IMR-90 (cell line): ENCODE results near the gene ADRA1B. TPM values are rescaled to one million over a fixed set of nuclear protein-coding genes. Genes with fewer than 3 reads are reported as not detected.

ENCODE experiments used
- ATAC-seq: fragments of 200-7000 bp; cut with Tn5 transposase; 2 replicates; pipeline ENCODE4 v1.9.1; 2020; ENCODE audit warnings: low read depth, mild to moderate bottlenecking, moderate library complexity
- BruUV-seq: library from RNA; stranded (reverse); fragments of 400-500 nt; replicated peaks from 2 replicates; lab custom pipeline; 2021; lab: Mats Ljungman, UMichigan
- CTCF ChIA-PET: fragments of 300-600 bp; formaldehyde crosslinking; extraction: SDS; loops from one replicate; lab custom pipeline; 2021; ENCODE audit warnings: antibody characterized with exemption; lab: Yijun Ruan, JAX
- POLR2A ChIA-PET: fragments of 300-600 bp; sonication (Branson Sonifier 250); formaldehyde crosslinking; loops from one replicate; lab custom pipeline; 2022; ENCODE audit warnings: antibody characterized with exemption; ENCODE audit not compliant: unreplicated experiment; lab: Charles Lee
- DNase-seq: peaks from one replicate; pipeline ENCODE4 v3.0.0; 2013
- H2AFZ ChIP-seq: replicated peaks from 2 replicates; pipeline ENCODE3; 2013; ENCODE audit warnings: low read length, mild to moderate bottlenecking; ENCODE audit not compliant: poor library complexity
- H2AK5ac ChIP-seq: 2 replicates; pipeline ENCODE4 v1.6.1; 2013; ENCODE audit warnings: low read depth, low read length, inconsistent platforms
- H2AK9ac ChIP-seq: replicated peaks from 2 replicates; pipeline ENCODE3; 2013; ENCODE audit warnings: mild to moderate bottlenecking, low read depth, low read length, moderate library complexity; ENCODE audit not compliant: poor library complexity
- H2BK120ac ChIP-seq: 2 replicates; pipeline ENCODE4 v1.6.1; 2013; ENCODE audit warnings: low read depth, low read length, inconsistent platforms
- H2BK15ac ChIP-seq: 3 replicates; pipeline ENCODE4 v1.6.1; 2013; ENCODE audit warnings: low read depth, low read length, inconsistent platforms
- H2BK20ac ChIP-seq: 2 replicates; pipeline ENCODE4 v1.6.1; 2013; ENCODE audit warnings: low read depth, mild to moderate bottlenecking, inconsistent platforms, low read length, moderate library complexity
- H2BK5ac ChIP-seq: 2 replicates; pipeline ENCODE4 v1.6.1; 2013; ENCODE audit warnings: mild to moderate bottlenecking, low read depth, low read length, inconsistent platforms; ENCODE audit not compliant: poor library complexity, severe bottlenecking
- H3K14ac ChIP-seq: replicated peaks from 2 replicates; pipeline ENCODE4 v1.6.1; 2013; ENCODE audit warnings: low read depth, low read length, inconsistent platforms
- H3K18ac ChIP-seq: 2 replicates; pipeline ENCODE4 v1.6.1; 2013; ENCODE audit warnings: low read depth, low read length, control low read depth
- H3K23ac ChIP-seq: 2 replicates; pipeline ENCODE4 v1.6.1; 2013; ENCODE audit warnings: low read depth, low read length, inconsistent platforms
- H3K27ac ChIP-seq: 2 replicates; pipeline ENCODE4 v1.5.1; 2013; ENCODE audit warnings: mild to moderate bottlenecking, control low read depth, low read length; ENCODE audit not compliant: insufficient read depth
- H3K27me3 ChIP-seq: 2 replicates; pipeline ENCODE4 v1.6.1; 2013; ENCODE audit warnings: low read length; ENCODE audit not compliant: control insufficient read depth, insufficient read depth
- H3K36me3 ChIP-seq: 2 replicates; pipeline ENCODE4 v1.6.1; 2013; ENCODE audit warnings: low read length, mixed read lengths; ENCODE audit not compliant: control insufficient read depth, insufficient read depth
- H3K4ac ChIP-seq: 2 replicates; pipeline ENCODE4 v1.6.1; 2013; ENCODE audit warnings: low read depth, low read length, inconsistent platforms
- H3K4me1 ChIP-seq: 2 replicates; pipeline ENCODE4 v1.6.1; 2013; ENCODE audit warnings: low read length, mixed read lengths; ENCODE audit not compliant: control insufficient read depth, insufficient read depth
- H3K4me2 ChIP-seq: 2 replicates; pipeline ENCODE4 v1.6.1; 2013; ENCODE audit warnings: low read depth, mild to moderate bottlenecking, control low read depth, low read length, moderate library complexity
- H3K4me3 ChIP-seq: 2 replicates; pipeline ENCODE4 v1.5.1; 2013; ENCODE audit warnings: low read depth, mild to moderate bottlenecking, control low read depth, low read length, moderate library complexity; ENCODE audit not compliant: insufficient read depth
- H3K56ac ChIP-seq: 2 replicates; pipeline ENCODE4 v1.6.1; 2013; ENCODE audit warnings: low read length, inconsistent platforms; ENCODE audit not compliant: insufficient read depth; ENCODE audit errors: extremely low read depth
- H3K79me1 ChIP-seq, 2 experiments: 2 replicates each; pipeline ENCODE4 v1.6.1; 2013; ENCODE audit warnings: low read length in 2 of 2, inconsistent platforms in 1 of 2, low read depth in 1 of 2
- H3K9ac ChIP-seq: 2 replicates; pipeline ENCODE4 v1.6.1; 2013; ENCODE audit warnings: low read depth, low read length, control low read depth
- H3K9me1 ChIP-seq: 2 replicates; pipeline ENCODE4 v1.6.1; 2013; ENCODE audit warnings: low read length, inconsistent platforms; ENCODE audit not compliant: insufficient read depth
- H3K9me3 ChIP-seq: 2 replicates; pipeline ENCODE4 v1.6.1; 2013; ENCODE audit warnings: low read length; ENCODE audit not compliant: control insufficient read depth, insufficient read depth
- H4K20me1 ChIP-seq: 2 replicates; pipeline ENCODE4 v1.6.1; 2013; ENCODE audit warnings: low read length, inconsistent platforms; ENCODE audit not compliant: insufficient read depth
- H4K5ac ChIP-seq: 2 replicates; pipeline ENCODE4 v1.6.1; 2013; ENCODE audit warnings: mild to moderate bottlenecking, low read depth, low read length, control low read depth
- H4K8ac ChIP-seq, 2 experiments: 2 replicates each; pipeline ENCODE4 v1.6.1; 2013; ENCODE audit warnings: low read depth in 2 of 2, low read length in 2 of 2, control low read depth in 1 of 2, inconsistent platforms in 1 of 2
- H4K91ac ChIP-seq: 2 replicates; pipeline ENCODE4 v1.6.1; 2013; ENCODE audit warnings: low read depth, low read length, inconsistent platforms; ENCODE audit not compliant: insufficient read depth
- BHLHE40 ChIP-seq: fragments of 150-350 bp; IDR thresholded peaks from 2 replicates; pipeline ENCODE4 v1.6.1; 2016; ENCODE audit warnings: mild to moderate bottlenecking, low read depth, low read length
- CEBPB ChIP-seq: IDR thresholded peaks from 2 replicates; pipeline ENCODE4 v1.6.1; 2012; ENCODE audit warnings: low read depth, low read length, improper control_type of control experiment
- CHD1 ChIP-seq: IDR thresholded peaks from 2 replicates; pipeline ENCODE4 v1.6.1; 2012; ENCODE audit warnings: low read depth, low read length, improper control_type of control experiment
- MAFK ChIP-seq: IDR thresholded peaks from 2 replicates; pipeline ENCODE4 v1.6.1; 2012; ENCODE audit warnings: low read depth, low read length, improper control_type of control experiment
- NFE2L2 ChIP-seq: fragments of 150-350 bp; IDR thresholded peaks from 2 replicates; pipeline ENCODE4 v1.6.1; 2016; ENCODE audit warnings: low read depth, mild to moderate bottlenecking, low read length
- POLR2A ChIP-seq: IDR thresholded peaks from 2 replicates; pipeline ENCODE4 v1.6.1; 2012; ENCODE audit warnings: mild to moderate bottlenecking, low read depth, low read length
- RAD21 ChIP-seq: IDR thresholded peaks from 2 replicates; pipeline ENCODE4 v1.6.1; 2012; ENCODE audit warnings: low read length, improper control_type of control experiment
- RCOR1 ChIP-seq: IDR thresholded peaks from 2 replicates; pipeline ENCODE4 v1.6.1; 2012; ENCODE audit warnings: mild to moderate bottlenecking, low read length, improper control_type of control experiment; ENCODE audit not compliant: insufficient replicate concordance
- SMC3 ChIP-seq: fragments of 150-350 bp; IDR thresholded peaks from 2 replicates; pipeline ENCODE4 v1.6.1; 2016; ENCODE audit warnings: low read depth, mild to moderate bottlenecking, antibody characterized with exemption, low read length, moderate library complexity
- WGBS, 2 experiments: methylation state at CpG; one replicate each; pipeline versions ENCODE4 v1.1.5 to v1.1.7; 2013; ENCODE audit warnings: missing lambda C conversion rate in 2 of 2; ENCODE audit not compliant: insufficient read length in 1 of 2; ENCODE audit errors: extremely low coverage in 2 of 2; 5-methylcytosine and 5-hydroxymethylcytosine counted together
- dilution Hi-C: fragments of 300-500 bp; cut with HindIII; formaldehyde crosslinking; loops from one replicate; pipeline ENCODE4 v1.14.3; 2018; ENCODE audit warnings: low sequenced_read_pairs; ENCODE audit not compliant: unreplicated experiment
- in situ Hi-C: fragments of 300-500 bp; cut with MboI; formaldehyde crosslinking; loops from 3 replicates; pipeline ENCODE4 v1.14.3; 2019; ENCODE audit warnings: low sequenced_read_pairs, inconsistent platforms, mixed read lengths
- intact Hi-C: fragments of 100-400 bp; cut with micrococcal nuclease; formaldehyde crosslinking; loops from 2 replicates; pipeline ENCODE4 v1.10.0; 2022
- polyA plus RNA-seq, 3 experiments: library from polyadenylated mRNA; depleted of rRNA; stranded (reverse); fragments of >200 nt; gene quantifications; 2 replicates each; pipeline ENCODE4 v1.2.3, GENCODE V29; 2012; ENCODE audit warnings: low replicate concordance in 1 of 3
- total RNA-seq: library from RNA; depleted of rRNA; stranded (reverse); fragments of >200 nt; gene quantifications from 2 replicates; pipeline ENCODE4 v1.2.3, GENCODE V29; 2012
- TF ChIP-seq, protein P1 (sequence below): conservative IDR thresholded peaks from 2 replicates; pipeline ENCODE4 v1.5.1; 2012; ENCODE audit warnings: mild to moderate bottlenecking, low read depth, low read length, improper control_type of control experiment
- TF ChIP-seq, protein P2 (sequence below): fragments of 150-350 bp; IDR thresholded peaks from 2 replicates; pipeline ENCODE4 v1.6.1; 2016; ENCODE audit warnings: low read depth, mild to moderate bottlenecking, low read length, moderate library complexity, borderline replicate concordance

Gene ADRA1B
- total and polyA plus RNA-seq, 2 of the 4 experiments (the other 2 are of a cell fraction), result 0.18 to 1.5 TPM

DNA sequence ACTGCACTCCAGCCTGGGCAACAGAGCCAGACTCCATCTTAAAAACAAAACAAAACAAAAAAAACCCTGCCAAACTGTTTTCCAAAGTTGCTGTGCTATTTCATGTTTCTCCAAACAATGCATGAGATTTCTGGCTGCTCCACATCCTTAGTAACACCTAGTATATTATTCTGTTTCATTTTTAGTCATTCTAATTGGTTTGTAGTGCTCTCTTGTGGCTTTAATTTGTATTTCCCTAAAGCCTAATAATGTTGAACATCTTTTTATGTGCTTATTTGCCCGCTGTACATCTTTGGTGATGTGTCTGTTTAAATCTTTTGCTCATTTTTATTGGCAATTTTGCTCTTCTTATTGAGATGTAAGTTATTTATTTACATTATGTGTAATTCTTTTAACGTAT, 74.2 kb downstream of the ADRA1B start (continued):
- TF ChIP-seq, protein P1, sequence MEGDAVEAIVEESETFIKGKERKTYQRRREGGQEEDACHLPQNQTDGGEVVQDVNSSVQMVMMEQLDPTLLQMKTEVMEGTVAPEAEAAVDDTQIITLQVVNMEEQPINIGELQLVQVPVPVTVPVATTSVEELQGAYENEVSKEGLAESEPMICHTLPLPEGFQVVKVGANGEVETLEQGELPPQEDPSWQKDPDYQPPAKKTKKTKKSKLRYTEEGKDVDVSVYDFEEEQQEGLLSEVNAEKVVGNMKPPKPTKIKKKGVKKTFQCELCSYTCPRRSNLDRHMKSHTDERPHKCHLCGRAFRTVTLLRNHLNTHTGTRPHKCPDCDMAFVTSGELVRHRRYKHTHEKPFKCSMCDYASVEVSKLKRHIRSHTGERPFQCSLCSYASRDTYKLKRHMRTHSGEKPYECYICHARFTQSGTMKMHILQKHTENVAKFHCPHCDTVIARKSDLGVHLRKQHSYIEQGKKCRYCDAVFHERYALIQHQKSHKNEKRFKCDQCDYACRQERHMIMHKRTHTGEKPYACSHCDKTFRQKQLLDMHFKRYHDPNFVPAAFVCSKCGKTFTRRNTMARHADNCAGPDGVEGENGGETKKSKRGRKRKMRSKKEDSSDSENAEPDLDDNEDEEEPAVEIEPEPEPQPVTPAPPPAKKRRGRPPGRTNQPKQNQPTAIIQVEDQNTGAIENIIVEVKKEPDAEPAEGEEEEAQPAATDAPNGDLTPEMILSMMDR, result peak; percentile 31; the same call in 1 of the 2 replicates
- TF ChIP-seq POLR2A, result no peak

DNA sequence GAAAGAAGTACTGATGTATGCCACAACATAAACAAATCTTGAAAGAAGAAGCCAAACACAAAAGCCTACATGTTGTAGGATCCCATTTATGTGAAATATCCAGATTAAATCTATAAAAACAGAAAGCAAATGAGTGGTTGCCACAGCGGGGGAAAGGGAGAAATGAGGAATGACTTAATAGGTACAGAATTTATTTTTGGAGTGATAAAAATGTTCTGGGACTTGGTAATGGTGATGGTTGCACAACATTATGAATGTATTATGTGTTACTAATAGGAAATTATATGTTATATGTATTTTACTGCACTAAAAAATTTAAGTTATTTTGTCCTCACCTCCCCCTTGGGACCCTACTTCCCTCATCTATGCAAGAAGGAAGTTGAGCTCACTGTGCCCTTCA, 76.3 kb downstream of the ADRA1B start:
- H3K56ac ChIP-seq, result no peak overlapping the region
- ChIA-PET CTCF (no interaction called here), POLR2A (no interaction called here)
- H4K5ac ChIP-seq, result no peak overlapping the region
- H3K9me1 ChIP-seq, result 0 out of 2 replicates have a peak, but pooled peaks cover 4% of the 10 kb centered on the region
- H3K9ac ChIP-seq, result no peak overlapping the region
- H3K79me1 ChIP-seq, result no peaks in the 10 kb centered on the region
- no peak overlapping the region for H3K4me2 ChIP-seq
- H3K23ac ChIP-seq, result no peak overlapping the region
- no peak overlapping the region for H2BK120ac ChIP-seq
- H2AFZ ChIP-seq, result no peak overlapping the region
- H3K4me3 ChIP-seq, result no peak overlapping the region
- H4K91ac ChIP-seq, result no peak overlapping the region
- H4K8ac ChIP-seq, result no peak overlapping the region
- H3K36me3 ChIP-seq, result no peaks in the 10 kb centered on the region
- H3K27me3 ChIP-seq, result no peaks in the 10 kb centered on the region
- H3K9me3 ChIP-seq, result peaks cover 6% of the 10 kb centered on the region
- H2AK5ac ChIP-seq, result no peak overlapping the region
- no TSS peak for BruUV-seq
- intact Hi-C loops, result no loop called here
- H2BK20ac ChIP-seq, result no peak overlapping the region
- DNase-seq (no peak), ATAC-seq (no peak)
- in situ Hi-C loops, result no loop called here
- no peak overlapping the region for H2AK9ac ChIP-seq
- H3K14ac ChIP-seq, result no peak overlapping the region
- H2BK15ac ChIP-seq, result no peak overlapping the region
- H3K18ac ChIP-seq, result no peak overlapping the region
- no peak overlapping the region for H2BK5ac ChIP-seq
- dilution Hi-C loops, result no loop called here
- H3K4ac ChIP-seq, result no peak overlapping the region
- WGBS, 2 experiments, result no CpG with 5 or more reads among the region's 1 CpG
- H3K27ac ChIP-seq, result no peak overlapping the region
- H3K4me1 ChIP-seq, result peaks cover 10% of the 10 kb centered on the region; the same call in 1 of the 2 replicates
- no peaks in the 10 kb centered on the region for H4K20me1 ChIP-seq
- no peak for TF ChIP-seq CEBPB
- TF ChIP-seq, protein P2, sequence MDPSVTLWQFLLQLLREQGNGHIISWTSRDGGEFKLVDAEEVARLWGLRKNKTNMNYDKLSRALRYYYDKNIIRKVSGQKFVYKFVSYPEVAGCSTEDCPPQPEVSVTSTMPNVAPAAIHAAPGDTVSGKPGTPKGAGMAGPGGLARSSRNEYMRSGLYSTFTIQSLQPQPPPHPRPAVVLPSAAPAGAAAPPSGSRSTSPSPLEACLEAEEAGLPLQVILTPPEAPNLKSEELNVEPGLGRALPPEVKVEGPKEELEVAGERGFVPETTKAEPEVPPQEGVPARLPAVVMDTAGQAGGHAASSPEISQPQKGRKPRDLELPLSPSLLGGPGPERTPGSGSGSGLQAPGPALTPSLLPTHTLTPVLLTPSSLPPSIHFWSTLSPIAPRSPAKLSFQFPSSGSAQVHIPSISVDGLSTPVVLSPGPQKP, result no peak
- no peak for TF ChIP-seq BHLHE40
- TF ChIP-seq, protein P1, result no peak
- TF ChIP-seq SMC3, result no peak
- TF ChIP-seq RAD21, result no peak
- TF ChIP-seq NFE2L2, result no peak
- no peak for TF ChIP-seq MAFK
- TF ChIP-seq RCOR1, result no peak
- TF ChIP-seq CHD1, result no peak
